C4-2B (cell line): ENCODE data around the gene PACRG.

Experiments used
- CTCF ChIP-seq: fragments of 450-650 bp; conservative IDR thresholded peaks from 2 replicates; pipeline ENCODE4 v1.5.1; 2017; ENCODE audit warnings: mild to moderate bottlenecking
- ZFX ChIP-seq: fragments of 450-650 bp; IDR thresholded peaks from 2 replicates; pipeline ENCODE4 v1.6.1; 2017

- TF ChIP-seq CTCF (no peak), ZFX (no peak)
Observed at GRCh38 chr6:162814426-162814973, 86.7 kb downstream of the PACRG start.
